ENCODE measurements around the gene HDAC8.
"Not testable (repeated sequence)": the region's sequence is repeated elsewhere in the genome, so short reads cannot be mapped to it uniquely, and the experiment has no call there.

Gene HDAC8

DNA sequence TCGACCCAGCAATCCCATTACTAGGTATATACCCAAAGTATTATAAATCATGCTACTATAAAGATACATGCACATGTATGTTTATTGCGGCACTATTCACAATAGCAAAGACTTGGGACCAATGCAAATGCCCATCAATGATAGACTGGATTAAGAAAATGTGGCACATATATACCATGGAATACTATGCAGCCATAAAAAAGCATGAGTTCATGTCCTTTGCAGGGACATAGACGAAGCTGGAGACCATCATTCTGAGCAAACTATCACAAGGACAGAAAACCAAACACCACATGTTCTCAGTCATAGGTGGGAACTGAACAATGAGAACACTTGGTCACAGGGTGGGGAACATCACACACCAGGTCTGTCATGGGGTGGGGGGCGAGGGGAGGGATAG, 18.4 kb upstream of the HDAC8 start:
- WGBS = 50% methylated on average over 1 of the region's 4 CpGs
- not testable (repeated sequence) for H3K27ac ChIP-seq (ENCODE audit: low read length, poor library complexity, severe bottlenecking)

DNA sequence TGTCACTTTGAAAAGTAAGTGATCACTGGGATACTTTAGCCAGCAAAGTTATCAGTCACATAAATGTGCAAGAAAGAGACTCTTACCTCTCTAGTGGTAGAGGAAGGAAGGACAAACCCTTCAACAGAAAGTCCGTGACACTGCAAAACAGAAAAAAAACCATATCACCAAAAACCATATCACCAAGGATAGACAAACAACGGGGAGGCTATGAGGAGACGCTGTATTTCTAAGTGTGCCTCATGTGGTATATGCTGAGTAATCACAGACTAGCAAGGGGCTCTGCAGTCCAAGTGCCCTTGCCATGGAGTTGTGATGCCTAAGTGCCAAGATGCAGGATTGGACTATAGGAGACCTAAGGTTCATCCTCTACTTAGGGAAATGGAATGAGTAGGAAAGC, 11.5 kb upstream of the HDAC8 start:
- H3K79me1 ChIP-seq (replicated peaks; ENCODE audit: low read length, poor library complexity, severe bottlenecking) = no peaks in the 10 kb centered on the region
- no peak overlapping the region for H2AFZ ChIP-seq (ENCODE audit: low read depth, low read length)
- WGBS = 95% methylated on average over 2 of the region's 3 CpGs

More for the DNA sequence above, 18.4 kb upstream of the HDAC8 start:
- not testable (repeated sequence) for H3K9ac ChIP-seq (ENCODE audit: low read length); H4K91ac ChIP-seq (ENCODE audit: low read length); H3K4me2 ChIP-seq (ENCODE audit: low read length, poor library complexity, severe bottlenecking); H4K8ac ChIP-seq (ENCODE audit: low read length); H2BK15ac ChIP-seq (ENCODE audit: low read depth, poor library complexity, severe bottlenecking); H3K79me1 ChIP-seq (replicated peaks; ENCODE audit: low read length, poor library complexity, severe bottlenecking); H3K18ac ChIP-seq (ENCODE audit: low read depth in 1 of 2, low read length in 2 of 2); H2AK5ac ChIP-seq (ENCODE audit: low read length, severe bottlenecking); H2AFZ ChIP-seq (ENCODE audit: low read depth, low read length); H3K9me3 ChIP-seq (ENCODE audit: control insufficient read depth, low read length); H3K4me3 ChIP-seq (ENCODE audit: insufficient read depth in 1 of 2, low read depth in 1 of 2, low read length in 2 of 2); H2BK5ac ChIP-seq (ENCODE audit: low read depth, low read length, poor library complexity, severe bottlenecking); H3K4ac ChIP-seq (ENCODE audit: low read depth in 1 of 2, low read length in 2 of 2); H3K14ac ChIP-seq (ENCODE audit: low read length in 2 of 2); H2BK120ac ChIP-seq (ENCODE audit: low read depth, low read length); H2BK12ac ChIP-seq (ENCODE audit: low read length in 2 of 2); H3K36me3 ChIP-seq (ENCODE audit: control insufficient read depth in 1 of 2, insufficient read depth in 2 of 2, low read depth in 1 of 2, low read length in 2 of 2); H3K27me3 ChIP-seq (ENCODE audit: control insufficient read depth in 1 of 2, insufficient read depth in 1 of 2, low read length in 2 of 2); H3K4me1 ChIP-seq (ENCODE audit: control insufficient read depth, insufficient read depth, low read depth, low read length); H3K23ac ChIP-seq (ENCODE audit: low read length in 2 of 2); DNase-seq

DNA sequence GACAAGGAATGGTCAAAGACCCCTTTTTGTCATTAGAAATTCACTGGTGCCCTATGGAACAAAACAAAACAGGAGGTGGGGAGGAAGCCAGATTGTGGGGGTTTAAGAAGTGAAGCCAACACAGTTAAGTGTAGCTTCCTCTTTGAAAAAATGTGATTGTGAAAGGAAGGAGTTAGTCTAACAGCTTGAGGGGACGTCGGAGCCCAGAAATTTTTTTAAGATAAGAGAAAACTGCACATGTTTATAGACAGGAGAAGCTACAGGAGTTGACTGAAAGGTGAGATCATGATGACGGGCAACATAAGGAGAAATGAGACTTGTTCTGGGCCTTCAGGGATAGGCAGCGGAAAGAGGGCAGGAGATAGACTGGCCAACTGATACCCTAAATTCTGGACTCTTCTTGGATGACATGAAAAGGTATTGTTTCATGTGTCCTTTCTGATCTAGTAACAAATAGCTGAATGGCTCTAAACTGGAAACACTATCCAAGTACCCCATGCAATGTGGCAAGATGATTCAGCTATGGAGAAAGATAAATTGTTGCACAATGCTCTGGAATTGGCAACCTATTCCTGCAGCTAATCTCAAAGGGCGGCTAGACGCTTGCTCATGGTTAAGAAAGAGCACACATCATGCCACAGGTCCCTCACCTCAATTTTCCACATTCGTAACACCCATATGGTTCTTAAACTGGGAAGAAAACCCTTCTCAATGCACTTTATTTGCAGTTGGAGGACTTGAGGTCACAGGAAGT, 3.7 kb upstream of the HDAC8 start:
- no peak overlapping the region for H3K4me3 ChIP-seq (ENCODE audit: insufficient read depth in 1 of 2, low read depth in 1 of 2, low read length in 2 of 2)
- H3K36me3 ChIP-seq (ENCODE audit: control insufficient read depth in 1 of 2, insufficient read depth in 2 of 2, low read depth in 1 of 2, low read length in 2 of 2) = peaks cover 0 to 3% of the 10 kb centered on the region in 2 experiments
- H2BK12ac ChIP-seq (ENCODE audit: low read length in 2 of 2) = no peak overlapping the region
- no peak overlapping the region for H2AK5ac ChIP-seq (ENCODE audit: low read length, severe bottlenecking)
- no peak overlapping the region for H3K4ac ChIP-seq (ENCODE audit: low read depth in 1 of 2, low read length in 2 of 2)
- no peak overlapping the region for H3K18ac ChIP-seq (ENCODE audit: low read depth in 1 of 2, low read length in 2 of 2)
- H3K23ac ChIP-seq (ENCODE audit: low read length in 2 of 2) = no peak overlapping the region
- no peaks in the 10 kb centered on the region for H3K79me1 ChIP-seq (replicated peaks; ENCODE audit: low read length, poor library complexity, severe bottlenecking)
- peak; percentile 32 for DNase-seq
- H3K27ac ChIP-seq (ENCODE audit: low read length, poor library complexity, severe bottlenecking) = no peak overlapping the region
- H3K27me3 ChIP-seq (ENCODE audit: control insufficient read depth in 1 of 2, insufficient read depth in 1 of 2, low read length in 2 of 2) = peaks cover 0 to 24% of the 10 kb centered on the region in 2 experiments
- H3K4me2 ChIP-seq (ENCODE audit: low read length, poor library complexity, severe bottlenecking) = no peak overlapping the region
- no peak overlapping the region for H4K8ac ChIP-seq (ENCODE audit: low read length)
- H2BK15ac ChIP-seq (ENCODE audit: low read depth, poor library complexity, severe bottlenecking) = no peak overlapping the region
- no peaks in the 10 kb centered on the region for H3K4me1 ChIP-seq (ENCODE audit: control insufficient read depth, insufficient read depth, low read depth, low read length)
- WGBS = 100% methylated on average over 5 of the region's 7 CpGs
- no peak overlapping the region for H4K91ac ChIP-seq (ENCODE audit: low read length)
- H3K14ac ChIP-seq (ENCODE audit: low read length in 2 of 2) = no peak overlapping the region
- H2BK120ac ChIP-seq (ENCODE audit: low read depth, low read length) = no peak overlapping the region
- H3K9me3 ChIP-seq (ENCODE audit: control insufficient read depth, low read length) = no peaks in the 10 kb centered on the region
- no peak overlapping the region for H3K9ac ChIP-seq (ENCODE audit: low read length)
- no peak overlapping the region for H2AFZ ChIP-seq (ENCODE audit: low read depth, low read length)
- H2BK5ac ChIP-seq (ENCODE audit: low read depth, low read length, poor library complexity, severe bottlenecking) = no peak overlapping the region

More for the DNA sequence above, 11.5 kb upstream of the HDAC8 start:
- H2BK12ac ChIP-seq (ENCODE audit: low read length in 2 of 2) = no peak overlapping the region
- H3K9ac ChIP-seq (ENCODE audit: low read length) = no peak overlapping the region
- H4K91ac ChIP-seq (ENCODE audit: low read length) = no peak overlapping the region
- H3K27me3 ChIP-seq (ENCODE audit: control insufficient read depth in 1 of 2, insufficient read depth in 1 of 2, low read length in 2 of 2) = peaks cover 0 to 19% of the 10 kb centered on the region in 2 experiments
- no peak overlapping the region for H2BK15ac ChIP-seq (ENCODE audit: low read depth, poor library complexity, severe bottlenecking)
- H3K4me2 ChIP-seq (ENCODE audit: low read length, poor library complexity, severe bottlenecking) = no peak overlapping the region
- H3K23ac ChIP-seq (ENCODE audit: low read length in 2 of 2) = no peak overlapping the region
- no peak overlapping the region for H4K8ac ChIP-seq (ENCODE audit: low read length)
- no peaks in the 10 kb centered on the region for H3K4me1 ChIP-seq (ENCODE audit: control insufficient read depth, insufficient read depth, low read depth, low read length)
- H3K14ac ChIP-seq (ENCODE audit: low read length in 2 of 2) = no peak overlapping the region
- no peak overlapping the region for H3K27ac ChIP-seq (ENCODE audit: low read length, poor library complexity, severe bottlenecking)
- H2BK120ac ChIP-seq (ENCODE audit: low read depth, low read length) = no peak overlapping the region
- H2AK5ac ChIP-seq (ENCODE audit: low read length, severe bottlenecking) = no peak overlapping the region
- no peak overlapping the region for H2BK5ac ChIP-seq (ENCODE audit: low read depth, low read length, poor library complexity, severe bottlenecking)
- H3K18ac ChIP-seq (ENCODE audit: low read depth in 1 of 2, low read length in 2 of 2) = no peak overlapping the region
- peaks cover 0 to 8% of the 10 kb centered on the region in 2 experiments for H3K36me3 ChIP-seq (ENCODE audit: control insufficient read depth in 1 of 2, insufficient read depth in 2 of 2, low read depth in 1 of 2, low read length in 2 of 2)
- no peak overlapping the region for H3K4ac ChIP-seq (ENCODE audit: low read depth in 1 of 2, low read length in 2 of 2)
- DNase-seq = no peak
- peaks cover 5% of the 10 kb centered on the region for H3K9me3 ChIP-seq (ENCODE audit: control insufficient read depth, low read length)
- H3K4me3 ChIP-seq (ENCODE audit: insufficient read depth in 1 of 2, low read depth in 1 of 2, low read length in 2 of 2) = no peak overlapping the region

DNA sequence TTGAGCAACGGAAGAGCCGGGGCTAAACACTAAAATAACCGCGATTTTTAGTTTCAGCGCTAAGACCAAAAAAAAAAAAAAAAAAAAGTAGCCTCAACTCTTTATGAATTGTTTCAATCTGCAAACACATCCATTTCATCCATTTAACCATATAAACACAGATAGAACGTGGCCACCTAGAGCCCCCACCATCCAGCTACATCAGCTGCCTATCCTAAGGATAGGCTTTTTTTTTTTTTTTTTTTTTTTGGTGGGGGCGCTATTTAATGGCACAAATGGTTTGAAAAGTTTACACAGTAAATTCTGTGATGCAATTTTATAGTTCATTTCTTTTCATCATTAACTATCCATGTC, 492 bp upstream of the HDAC8 start:
- Histone ChIP-seq H3K4me3 (ENCODE audit: insufficient read depth in 1 of 2, low read depth in 1 of 2, low read length in 2 of 2) (peak overlapping the region in 1 of 2 experiments; percentile 78), H3K27ac (ENCODE audit: low read length, poor library complexity, severe bottlenecking) (no peak overlapping the region), H4K91ac (ENCODE audit: low read length) (no peak overlapping the region), H2BK120ac (ENCODE audit: low read depth, low read length) (no peak overlapping the region), H3K18ac (ENCODE audit: low read depth in 1 of 2, low read length in 2 of 2) (no peak overlapping the region), H2BK5ac (ENCODE audit: low read depth, low read length, poor library complexity, severe bottlenecking) (no peak overlapping the region), H3K23ac (ENCODE audit: low read length in 2 of 2) (no peak overlapping the region), H3K4ac (ENCODE audit: low read depth in 1 of 2, low read length in 2 of 2) (no peak overlapping the region), H2AK5ac (ENCODE audit: low read length, severe bottlenecking) (no peak overlapping the region), H3K79me1 (replicated peaks; ENCODE audit: low read length, poor library complexity, severe bottlenecking) (peaks cover 2% of the 10 kb centered on the region), H2BK12ac (ENCODE audit: low read length in 2 of 2) (no peak overlapping the region), H3K27me3 (ENCODE audit: control insufficient read depth in 1 of 2, insufficient read depth in 1 of 2, low read length in 2 of 2) (peaks cover 0 to 12% of the 10 kb centered on the region in 2 experiments), H2BK15ac (ENCODE audit: low read depth, poor library complexity, severe bottlenecking) (no peak overlapping the region), H2AFZ (ENCODE audit: low read depth, low read length) (no peak overlapping the region), H3K9ac (ENCODE audit: low read length) (peak overlapping the region; percentile 90), H3K14ac (ENCODE audit: low read length in 2 of 2) (no peak overlapping the region), H3K4me1 (ENCODE audit: control insufficient read depth, insufficient read depth, low read depth, low read length) (no peaks in the 10 kb centered on the region), H3K36me3 (ENCODE audit: control insufficient read depth in 1 of 2, insufficient read depth in 2 of 2, low read depth in 1 of 2, low read length in 2 of 2) (peaks cover 0 to 5% of the 10 kb centered on the region in 2 experiments), H3K4me2 (ENCODE audit: low read length, poor library complexity, severe bottlenecking) (peak overlapping the region; percentile 43), H3K9me3 (ENCODE audit: control insufficient read depth, low read length) (no peaks in the 10 kb centered on the region), H4K8ac (ENCODE audit: low read length) (no peak overlapping the region)
- 0% methylated on average over 1 of the region's 7 CpGs for WGBS
- DNase-seq = no peak

Measured in mesenchymal stem cell (in vitro differentiated cells and primary cell).